CMK (cell line): ENCODE results near the gene CES3.
"Not testable (repeated sequence)": the region's sequence is repeated elsewhere in the genome, so short reads cannot be mapped to it uniquely, and the experiment has no call there.

Source experiments
- DNase-seq: peaks from one replicate; pipeline ENCODE4 v3.0.0-alpha.2; 2010; ENCODE audit warnings: low read depth

CES3 gene

GRCh38 chr16:66926961-66927436 is 34.1 kb upstream of the CES3 start:
- DNase-seq: no peak

- DNase-seq: no peak
Observed at GRCh38 chr16:66927918-66928649, 33.0 kb upstream of the CES3 start.

- DNase-seq: no peak
Observed at GRCh38 chr16:66928702-66929388, 32.2 kb upstream of the CES3 start.

- no peak for DNase-seq
Observed at GRCh38 chr16:66930189-66930588, 30.9 kb upstream of the CES3 start.

- no peak for DNase-seq
Observed at GRCh38 chr16:66931665-66932064, 29.4 kb upstream of the CES3 start.

GRCh38 chr16:66932076-66932475 is 29.0 kb upstream of the CES3 start:
- no peak for DNase-seq

- no peak for DNase-seq
Observed at GRCh38 chr16:66933776-66934137, 27.3 kb upstream of the CES3 start.

GRCh38 chr16:66934138-66934838 is 26.8 kb upstream of the CES3 start, which contains the start of gene CIAO2B:
Gene CIAO2B, minus strand, starts transcription at chr16:66934402. Its CDS starts 38 bp downstream, at chr16:66934364.
- DNase-seq: peak; percentile 81

GRCh38 chr16:66934839-66935313 is 26.2 kb upstream of the CES3 start:
- DNase-seq: not testable (repeated sequence)

GRCh38 chr16:66935314-66936011 is 25.6 kb upstream of the CES3 start, which contains the start of gene CES2:
Gene CES2, plus strand, starts transcription at chr16:66935516. Its CDS starts 120 bp downstream, at chr16:66935636.
- no peak for DNase-seq

- DNase-seq: no peak
Observed at GRCh38 chr16:66936462-66936861, 24.6 kb upstream of the CES3 start.

GRCh38 chr16:66936889-66937554 is 24.0 kb upstream of the CES3 start:
- no peak for DNase-seq

- DNase-seq: no peak
Observed at GRCh38 chr16:66937725-66938337, 23.2 kb upstream of the CES3 start.

- no peak for DNase-seq
Observed at GRCh38 chr16:66939366-66939765, 21.7 kb upstream of the CES3 start.

GRCh38 chr16:66940236-66940635 is 20.8 kb upstream of the CES3 start:
- no peak for DNase-seq

- no peak for DNase-seq
Observed at GRCh38 chr16:66942981-66943380, 18.1 kb upstream of the CES3 start.

- no peak for DNase-seq
Observed at GRCh38 chr16:66943426-66944053, 17.5 kb upstream of the CES3 start.

- no peak for DNase-seq
Observed at GRCh38 chr16:66944054-66944441, 17.0 kb upstream of the CES3 start.

GRCh38 chr16:66944971-66945370 is 16.1 kb upstream of the CES3 start:
- DNase-seq: not testable (repeated sequence)

- no peak for DNase-seq
Observed at GRCh38 chr16:66945939-66946338, 15.1 kb upstream of the CES3 start.
